Measurements from ENCODE around the gene CHRNA1. TPM values are rescaled to one million over a fixed set of nuclear protein-coding genes. Genes with fewer than 3 reads are reported as not detected.

CHRNA1 gene
- total RNA-seq, 1 donor from 2014 or later, result not detected

GRCh38 chr2:174778085-174778981, 14.1 kb upstream of the CHRNA1 start:
- DNase-seq (ENCODE audit: low read depth), result no peak
- no peak overlapping the region for H3K4me3 ChIP-seq (ENCODE audit: low read depth, low read length)
- TF ChIP-seq, protein P1, sequence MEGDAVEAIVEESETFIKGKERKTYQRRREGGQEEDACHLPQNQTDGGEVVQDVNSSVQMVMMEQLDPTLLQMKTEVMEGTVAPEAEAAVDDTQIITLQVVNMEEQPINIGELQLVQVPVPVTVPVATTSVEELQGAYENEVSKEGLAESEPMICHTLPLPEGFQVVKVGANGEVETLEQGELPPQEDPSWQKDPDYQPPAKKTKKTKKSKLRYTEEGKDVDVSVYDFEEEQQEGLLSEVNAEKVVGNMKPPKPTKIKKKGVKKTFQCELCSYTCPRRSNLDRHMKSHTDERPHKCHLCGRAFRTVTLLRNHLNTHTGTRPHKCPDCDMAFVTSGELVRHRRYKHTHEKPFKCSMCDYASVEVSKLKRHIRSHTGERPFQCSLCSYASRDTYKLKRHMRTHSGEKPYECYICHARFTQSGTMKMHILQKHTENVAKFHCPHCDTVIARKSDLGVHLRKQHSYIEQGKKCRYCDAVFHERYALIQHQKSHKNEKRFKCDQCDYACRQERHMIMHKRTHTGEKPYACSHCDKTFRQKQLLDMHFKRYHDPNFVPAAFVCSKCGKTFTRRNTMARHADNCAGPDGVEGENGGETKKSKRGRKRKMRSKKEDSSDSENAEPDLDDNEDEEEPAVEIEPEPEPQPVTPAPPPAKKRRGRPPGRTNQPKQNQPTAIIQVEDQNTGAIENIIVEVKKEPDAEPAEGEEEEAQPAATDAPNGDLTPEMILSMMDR (conservative IDR thresholded peaks at IDR 0.05; ENCODE audit: low read depth, low read length), result no peak

GRCh38 chr2:174777347-174778084, 13.2 kb upstream of the CHRNA1 start:
- H3K4me3 ChIP-seq (ENCODE audit: low read depth, low read length), result no peak overlapping the region
- TF ChIP-seq, protein P1 (conservative IDR thresholded peaks at IDR 0.05; ENCODE audit: low read depth, low read length), result no peak
- DNase-seq (ENCODE audit: low read depth), result no peak

- H3K4me3 ChIP-seq (ENCODE audit: low read depth, low read length), result no peak overlapping the region
- TF ChIP-seq, protein P1 (conservative IDR thresholded peaks at IDR 0.05; ENCODE audit: low read depth, low read length), result no peak
- DNase-seq (ENCODE audit: low read depth), result no peak
These were observed 12.4 kb upstream of the CHRNA1 start for GRCh38 chr2:174776675-174777074.

- H3K4me3 ChIP-seq (ENCODE audit: low read depth, low read length), result no peak overlapping the region
- no peak for DNase-seq (ENCODE audit: low read depth)
- TF ChIP-seq, protein P1 (conservative IDR thresholded peaks at IDR 0.05; ENCODE audit: low read depth, low read length), result peak; percentile 45
These were observed 12.0 kb upstream of the CHRNA1 start for GRCh38 chr2:174776223-174776622.

DNA sequence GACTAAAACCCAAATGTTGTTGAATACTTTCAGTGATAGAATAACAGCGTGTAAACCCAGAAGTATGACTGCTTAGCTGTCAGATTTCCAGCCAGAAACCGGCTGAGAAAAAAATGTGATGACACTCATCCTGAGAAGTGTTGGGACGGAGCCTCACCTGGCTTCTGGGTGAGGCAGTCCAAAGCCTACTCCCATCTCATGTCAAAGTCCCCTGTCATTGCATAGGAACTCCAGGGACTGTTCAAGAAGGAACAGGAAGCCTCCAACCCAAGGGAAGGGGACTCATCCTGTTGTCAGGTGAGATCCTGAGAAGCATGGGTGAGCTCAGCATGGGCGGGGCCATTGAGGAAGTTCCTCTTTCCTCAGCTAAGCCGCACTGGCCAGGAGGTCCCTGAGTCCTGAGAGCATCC, 11.3 kb upstream of the CHRNA1 start:
- H3K4me3 ChIP-seq (ENCODE audit: low read depth, low read length), result no peak overlapping the region
- DNase-seq (ENCODE audit: low read depth), result no peak
- TF ChIP-seq, protein P1 (conservative IDR thresholded peaks at IDR 0.05; ENCODE audit: low read depth, low read length), result no peak

DNA sequence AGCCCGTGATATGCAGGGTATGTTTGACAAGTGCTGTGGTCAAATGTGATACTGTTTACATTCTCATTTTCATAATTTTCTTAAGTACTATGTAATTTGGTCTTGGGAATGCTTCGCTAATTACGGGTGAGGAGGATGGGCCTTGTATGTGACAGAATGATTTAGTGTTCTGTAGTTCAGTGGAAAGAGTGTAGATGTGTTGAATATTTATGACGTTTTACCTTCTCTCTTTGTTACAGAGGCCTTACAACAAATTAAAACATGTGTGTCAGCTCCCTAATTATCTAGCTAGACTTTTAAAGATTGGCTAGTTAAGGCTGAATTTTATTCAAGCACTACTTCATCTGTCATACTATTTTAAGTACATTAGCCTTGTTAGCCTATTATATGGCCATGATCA, 10.6 kb upstream of the CHRNA1 start:
- TF ChIP-seq, protein P1 (conservative IDR thresholded peaks at IDR 0.05; ENCODE audit: low read depth, low read length), result no peak
- DNase-seq (ENCODE audit: low read depth), result no peak
- no peak overlapping the region for H3K4me3 ChIP-seq (ENCODE audit: low read depth, low read length)

All from epithelial cell of proximal tubule (primary cell).